Breast epithelium (tissue), 4 donors: ENCODE measurements around the gene YTHDF1. TPM values are rescaled to one million over a fixed set of nuclear protein-coding genes. Genes with fewer than 3 reads are reported as not detected.
A peak's percentile ranks its signal among the peaks of the same experiment; 100 is the strongest.

Source experiments
- DNase-seq, 2 donors: peaks; one replicate each; pipeline ENCODE4 v3.0.0-alpha.2; 2019; ENCODE audit warnings: low spot score in 2 of 2
- H3K27ac ChIP-seq, 2 donors: fragments of 200-600 bp; sonication (generic) in 1 of 2; one replicate each; pipeline ENCODE4 v1.5.1; 2016 to 2019; ENCODE audit warnings: mild to moderate bottlenecking in 1 of 2
- H3K27me3 ChIP-seq, 2 donors: fragments of 200-600 bp; sonication (generic) in 1 of 2; one replicate each; pipeline versions ENCODE4 v1.5.1 to v1.6.0; 2017 to 2019; ENCODE audit warnings: control low read depth in 1 of 2, mild to moderate bottlenecking in 1 of 2
- H3K36me3 ChIP-seq: fragments of 200-600 bp; one replicate; pipeline ENCODE4 v1.5.1; 2019
- H3K4me1 ChIP-seq, 2 donors: fragments of 200-600 bp; sonication (generic); one replicate each; pipeline ENCODE4 v1.5.1; 2016 to 2019; ENCODE audit warnings: control low read depth in 1 of 2
- H3K4me3 ChIP-seq, 3 donors: fragments of 200-600 bp; sonication (generic); 1 replicate in 2 of 3; 2 replicates in 1 of 3; pipeline ENCODE4 v1.5.1; 2016 to 2019; ENCODE audit warnings: mild to moderate bottlenecking in 3 of 3, moderate library complexity in 2 of 3
- H3K9me3 ChIP-seq, 2 donors: fragments of 200-600 bp; sonication (generic) in 1 of 2; one replicate each; pipeline ENCODE4 v1.5.1; 2016 to 2019; ENCODE audit warnings: control low read depth in 1 of 2
- CTCF ChIP-seq, 3 donors: fragments of 450-650 bp; IDR thresholded peaks; one replicate each; pipeline ENCODE4 v1.5.1; 2016 to 2017; ENCODE audit warnings: antibody characterized with exemption in 3 of 3, mild to moderate bottlenecking in 3 of 3, moderate library complexity in 3 of 3
- POLR2A ChIP-seq: fragments of 450-650 bp; IDR thresholded peaks from one replicate; pipeline ENCODE4 v1.6.1; 2016; ENCODE audit warnings: antibody characterized with exemption, mild to moderate bottlenecking, moderate library complexity
- POLR2AphosphoS5 ChIP-seq, 3 donors: sonication (generic); formaldehyde crosslinking; IDR thresholded peaks; one replicate each; pipeline ENCODE4 v1.6.1; 2017; ENCODE audit warnings: antibody characterized with exemption in 3 of 3
- intact Hi-C: fragments of 100-400 bp; cut with DNase I; formaldehyde crosslinking; loops from one replicate; pipeline ENCODE4 v1.15.1; 2023; ENCODE audit warnings: low total_unique reads
- total RNA-seq, 3 donors: library from RNA; depleted of rRNA; stranded (reverse); fragments of >200 nt; gene quantifications; one replicate each; pipeline ENCODE4 v1.1.0, GENCODE V29; 2016

Gene YTHDF1
- total RNA-seq, 3 donors from 2014 or later: 23.0 to 32.8 (median 28.2) TPM

GRCh38 chr20:63210011-63210605, 5.8 kb downstream of the YTHDF1 start:
- Histone ChIP-seq H3K36me3 (no peaks in the 10 kb centered on the region), H3K4me1 (peaks cover 0 to 6% of the 10 kb centered on the region in 2 donors), H3K9me3 (no peaks in the 10 kb centered on the region), H3K4me3 (no peak overlapping the region), H3K27me3 (no peaks in the 10 kb centered on the region), H3K27ac (no peak overlapping the region)
- DNase-seq: no peak
- intact Hi-C loops: no loop called here
- TF ChIP-seq CTCF (IDR thresholded peaks at IDR 0.05) (no peak), POLR2A (no peak), POLR2AphosphoS5 (IDR thresholded peaks at IDR 0.05) (no peak)

- Histone ChIP-seq H3K36me3 (no peaks in the 10 kb centered on the region), H3K4me1 (peaks cover 0 to 6% of the 10 kb centered on the region in 2 donors), H3K27me3 (no peaks in the 10 kb centered on the region), H3K9me3 (no peaks in the 10 kb centered on the region), H3K4me3 (no peak overlapping the region), H3K27ac (no peak overlapping the region)
- DNase-seq: no peak
- no peak for TF ChIP-seq CTCF (IDR thresholded peaks at IDR 0.05)
- TF ChIP-seq POLR2AphosphoS5 (IDR thresholded peaks at IDR 0.05): no peak
- no peak for TF ChIP-seq POLR2A
- intact Hi-C loops: no loop called here
These were observed 7.5 kb downstream of the YTHDF1 start for GRCh38 chr20:63208346-63208909.

GRCh38 chr20:63206878-63207277, 9.1 kb downstream of the YTHDF1 start:
- no peaks in the 10 kb centered on the region for H3K36me3 ChIP-seq
- intact Hi-C loops: no loop called here
- H3K4me1 ChIP-seq: peaks cover 0 to 6% of the 10 kb centered on the region in 2 donors
- no peaks in the 10 kb centered on the region for H3K27me3 ChIP-seq
- H3K4me3 ChIP-seq: no peak overlapping the region
- peak overlapping the region; percentile 10 to 38 for H3K27ac ChIP-seq
- H3K9me3 ChIP-seq: no peaks in the 10 kb centered on the region
- DNase-seq: peak; percentile 73 to 79
- no peak for TF ChIP-seq POLR2A
- no peak for TF ChIP-seq POLR2AphosphoS5 (IDR thresholded peaks at IDR 0.05)

- Histone ChIP-seq H3K27me3 (no peaks in the 10 kb centered on the region), H3K9me3 (no peaks in the 10 kb centered on the region), H3K4me1 (peaks cover 0 to 6% of the 10 kb centered on the region in 2 donors), H3K4me3 (no peak overlapping the region), H3K36me3 (no peaks in the 10 kb centered on the region), H3K27ac (peak overlapping the region in 1 of 2 donors; percentile 30)
- TF ChIP-seq POLR2AphosphoS5 (IDR thresholded peaks at IDR 0.05) (no peak), CTCF (IDR thresholded peaks at IDR 0.05) (no peak), POLR2A (no peak)
- DNase-seq: no peak
- intact Hi-C loops: no loop called here
These were observed 10.0 kb downstream of the YTHDF1 start for GRCh38 chr20:63205896-63206295.

- no peak for TF ChIP-seq POLR2AphosphoS5 (IDR thresholded peaks at IDR 0.05)
- TF ChIP-seq CTCF (IDR thresholded peaks at IDR 0.05): no peak
- no peak for TF ChIP-seq POLR2A
- no peaks in the 10 kb centered on the region for H3K36me3 ChIP-seq
- no peak overlapping the region for H3K4me3 ChIP-seq
- H3K4me1 ChIP-seq: peaks cover 0 to 6% of the 10 kb centered on the region in 2 donors
- intact Hi-C loops: no loop called here
- no peak for DNase-seq
- no peaks in the 10 kb centered on the region for H3K9me3 ChIP-seq
- H3K27ac ChIP-seq: no peak overlapping the region
- no peaks in the 10 kb centered on the region for H3K27me3 ChIP-seq
These were observed 11.6 kb downstream of the YTHDF1 start for GRCh38 chr20:63204362-63204761.
